NT2/D1 (cell line): ENCODE data around the gene PRELID3B.
"Not testable (repeated sequence)": the region's sequence is repeated elsewhere in the genome, so short reads cannot be mapped to it uniquely, and the experiment has no call there.

Source experiments
- SUZ12 ChIP-seq: IDR thresholded peaks from 2 replicates; pipeline ENCODE4 v1.6.1; 2011; ENCODE audit not compliant: insufficient read length, insufficient read depth; ENCODE audit errors: extremely low read depth
- YY1 ChIP-seq: IDR thresholded peaks from 2 replicates; pipeline ENCODE4 v1.6.1; 2011; ENCODE audit not compliant: insufficient read length, insufficient read depth
- ZNF274 ChIP-seq: IDR thresholded peaks from 2 replicates; pipeline ENCODE4 v1.6.1; 2011; ENCODE audit warnings: mild to moderate bottlenecking, low read depth, low read length

DNA sequence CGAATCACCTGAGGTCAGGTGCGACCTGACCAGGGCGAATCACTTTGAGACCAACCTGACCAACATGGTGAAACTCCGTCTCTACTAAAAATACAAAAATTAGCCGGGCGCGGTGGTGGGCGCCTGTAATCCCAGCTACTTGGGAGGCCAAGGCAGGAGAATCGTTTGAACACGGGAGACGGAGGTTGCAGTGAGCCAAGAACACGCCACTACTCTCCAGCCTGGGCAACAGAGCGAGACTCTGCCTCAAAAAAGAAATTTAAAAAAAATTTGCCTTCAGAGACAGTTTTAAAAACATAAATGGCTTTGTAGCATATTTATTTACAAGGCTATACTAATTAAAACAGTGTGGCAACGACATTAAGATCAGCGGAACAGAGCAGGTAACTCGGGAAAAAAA lies 1.1 kb downstream of the PRELID3B start:
- TF ChIP-seq YY1, SUZ12, ZNF274: not testable (repeated sequence)
